Thymus (tissue), 11 donors: Measurements from ENCODE around the gene LCNL1. TPM values are rescaled to one million over a fixed set of nuclear protein-coding genes. Genes with fewer than 3 reads are reported as not detected.

Source experiments
- DNase-seq, 9 donors: peaks; one replicate each; pipeline ENCODE4 v3.0.0-alpha.2; 2013; ENCODE audit warnings: low spot score in 9 of 9, low read depth in 6 of 9, missing footprints in 1 of 9
- H3K27ac ChIP-seq, 2 donors: one replicate each; pipeline ENCODE4 v1.5.1; 2013; ENCODE audit warnings: control low read depth in 1 of 2, low read depth in 1 of 2, low read length in 1 of 2, mild to moderate bottlenecking in 1 of 2, moderate library complexity in 1 of 2
- H3K27me3 ChIP-seq, 2 donors: one replicate each; pipeline ENCODE4 v1.5.1; 2013; ENCODE audit warnings: low read length in 1 of 2; ENCODE audit not compliant: control insufficient read depth in 2 of 2, insufficient read depth in 1 of 2
- H3K36me3 ChIP-seq, 2 donors: one replicate each; pipeline ENCODE4 v1.5.1; 2013; ENCODE audit warnings: low read length in 1 of 2, mild to moderate bottlenecking in 1 of 2, moderate library complexity in 1 of 2; ENCODE audit not compliant: control insufficient read depth in 2 of 2, insufficient read depth in 2 of 2
- H3K4me1 ChIP-seq, 2 donors: one replicate each; pipeline ENCODE4 v1.5.1; 2013; ENCODE audit warnings: low read length in 2 of 2; ENCODE audit not compliant: control insufficient read depth in 2 of 2, insufficient read depth in 2 of 2
- H3K4me3 ChIP-seq, 2 donors: one replicate each; pipeline ENCODE4 v1.5.1; 2013; ENCODE audit warnings: low read length in 2 of 2, control low read depth in 1 of 2, mild to moderate bottlenecking in 1 of 2
- H3K9me3 ChIP-seq, 2 donors: one replicate each; pipeline ENCODE4 v1.5.1; 2013; ENCODE audit warnings: low read length in 1 of 2, mild to moderate bottlenecking in 1 of 2; ENCODE audit not compliant: control insufficient read depth in 2 of 2, insufficient read depth in 1 of 2
- WGBS: extraction: QIAGEN DNeasy Blood & Tissue Kit; methylation state at CpG from one replicate; pipeline ENCODE4 v1.1.7; 2013; 5-methylcytosine and 5-hydroxymethylcytosine counted together
- polyA plus RNA-seq: library from polyadenylated mRNA; stranded (reverse); fragments of 200-250 nt; gene quantifications from one replicate; pipeline ENCODE4 v1.2.3, GENCODE V29; 2013
- total RNA-seq: library from RNA; stranded (reverse); fragments of 120-200 nt; gene quantifications from one replicate; pipeline ENCODE4 v1.2.4, GENCODE V29; 2013
- donor health status: healthy.

The LCNL1 gene
- total and polyA plus RNA-seq, 2 donors, result 0.19 to 5.0 TPM

DNA sequence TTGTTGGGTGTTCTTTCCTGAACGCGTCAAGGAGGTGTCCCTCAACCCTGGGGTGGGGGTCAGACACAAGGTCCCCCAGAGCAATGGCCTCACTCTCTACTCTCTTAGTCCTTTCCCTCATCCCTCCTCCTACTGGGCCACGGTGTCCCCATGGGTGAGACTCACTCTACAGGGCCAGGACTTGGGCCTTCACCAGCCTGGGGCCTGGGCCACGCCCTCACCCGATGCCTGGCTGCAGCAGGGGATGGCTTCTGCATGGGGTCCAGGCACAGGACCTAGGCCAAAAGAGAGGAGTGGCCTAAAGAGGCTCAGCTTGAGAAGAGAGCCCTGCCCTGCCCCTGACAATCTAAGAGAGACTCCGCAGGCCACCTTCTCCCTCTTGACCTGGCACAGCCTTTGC lies 24.9 kb upstream of the LCNL1 start:
- Histone ChIP-seq H3K36me3 (no peaks in the 10 kb centered on the region), H3K9me3 (peaks cover 0 to 7% of the 10 kb centered on the region in 2 donors), H3K27me3 (no peaks in the 10 kb centered on the region), H3K27ac (no peak overlapping the region), H3K4me1 (peaks cover 27 to 45% of the 10 kb centered on the region in 2 donors), H3K4me3 (no peak overlapping the region)
- no peak for DNase-seq
- 96% methylated on average over 6 of the region's 6 CpGs for WGBS

DNA sequence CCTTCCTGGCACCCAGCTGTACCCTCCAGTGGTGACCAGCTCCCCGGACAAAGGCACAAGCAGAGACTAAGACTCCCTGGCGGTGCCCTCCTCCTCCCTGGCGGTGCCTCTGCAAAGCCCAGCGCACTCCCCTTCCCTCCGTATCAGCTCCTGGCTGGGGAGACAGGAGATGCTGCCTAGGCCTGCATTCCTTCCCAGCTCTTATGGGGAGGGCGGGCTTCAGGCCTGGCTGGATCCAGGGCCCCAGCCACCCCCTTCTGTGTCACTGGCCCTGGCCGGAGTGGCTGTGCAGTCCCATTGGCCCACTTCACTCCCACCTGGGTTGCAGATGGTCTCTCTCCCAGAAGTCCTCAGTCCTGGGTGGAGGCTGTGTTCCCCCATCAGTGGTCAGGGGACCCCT lies 24.3 kb upstream of the LCNL1 start:
- H3K36me3 ChIP-seq, result no peaks in the 10 kb centered on the region
- H3K4me1 ChIP-seq, result peaks cover 27 to 50% of the 10 kb centered on the region in 2 donors
- H3K27ac ChIP-seq, result no peak overlapping the region
- 98% methylated on average over 7 of the region's 7 CpGs for WGBS
- H3K9me3 ChIP-seq, result peaks cover 0 to 7% of the 10 kb centered on the region in 2 donors
- no peaks in the 10 kb centered on the region for H3K27me3 ChIP-seq
- H3K4me3 ChIP-seq, result no peak overlapping the region
- DNase-seq, result no peak

DNA sequence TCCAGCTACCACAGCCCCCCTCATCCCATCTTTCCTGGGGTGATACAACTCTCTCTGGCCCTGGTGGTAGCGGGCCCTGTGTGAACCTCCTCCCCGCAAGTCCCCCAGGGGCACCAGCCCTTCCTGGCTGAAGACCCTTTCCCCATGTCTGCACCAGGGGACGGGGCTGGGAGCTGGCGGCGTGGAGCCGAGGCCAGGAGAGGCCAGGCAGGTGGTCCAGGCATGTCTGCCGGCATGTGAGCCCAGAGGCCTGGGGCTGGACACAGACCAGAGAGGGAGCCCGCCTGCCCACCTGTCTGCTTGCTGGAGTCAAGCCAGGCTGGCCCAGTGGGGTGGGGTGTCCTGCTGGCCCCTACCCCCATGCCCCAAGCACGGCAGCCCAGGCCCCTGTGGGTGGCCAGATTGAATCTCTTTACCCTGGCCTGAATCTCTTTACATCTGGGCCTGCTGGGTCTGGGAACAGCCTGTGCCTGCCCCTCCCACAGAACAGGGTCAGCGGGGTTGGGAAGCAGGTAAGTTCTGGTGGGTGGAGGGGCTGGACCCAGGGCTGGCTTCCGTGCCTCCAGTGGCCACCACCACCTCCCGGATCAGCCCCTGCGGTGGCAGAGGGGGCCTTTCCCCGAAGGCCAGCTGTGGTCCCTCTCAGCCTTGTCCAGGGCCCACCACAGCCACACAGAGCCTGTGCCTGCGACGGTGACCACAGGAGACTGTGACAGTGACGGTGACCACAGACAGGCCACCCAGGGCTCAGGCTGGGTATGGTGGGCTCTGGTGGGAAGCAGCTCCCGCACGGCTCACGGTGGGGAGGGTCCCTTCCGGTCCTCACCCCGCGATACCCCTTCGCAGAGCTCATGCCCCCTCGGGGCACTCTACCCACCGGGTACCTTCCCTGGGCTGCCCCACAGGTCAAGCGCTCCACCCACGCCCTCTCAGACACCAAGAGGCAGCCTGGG lies 23.6 kb upstream of the LCNL1 start:
- WGBS, result 95% methylated on average over 28 of the region's 28 CpGs
- DNase-seq, result no peak

DNA sequence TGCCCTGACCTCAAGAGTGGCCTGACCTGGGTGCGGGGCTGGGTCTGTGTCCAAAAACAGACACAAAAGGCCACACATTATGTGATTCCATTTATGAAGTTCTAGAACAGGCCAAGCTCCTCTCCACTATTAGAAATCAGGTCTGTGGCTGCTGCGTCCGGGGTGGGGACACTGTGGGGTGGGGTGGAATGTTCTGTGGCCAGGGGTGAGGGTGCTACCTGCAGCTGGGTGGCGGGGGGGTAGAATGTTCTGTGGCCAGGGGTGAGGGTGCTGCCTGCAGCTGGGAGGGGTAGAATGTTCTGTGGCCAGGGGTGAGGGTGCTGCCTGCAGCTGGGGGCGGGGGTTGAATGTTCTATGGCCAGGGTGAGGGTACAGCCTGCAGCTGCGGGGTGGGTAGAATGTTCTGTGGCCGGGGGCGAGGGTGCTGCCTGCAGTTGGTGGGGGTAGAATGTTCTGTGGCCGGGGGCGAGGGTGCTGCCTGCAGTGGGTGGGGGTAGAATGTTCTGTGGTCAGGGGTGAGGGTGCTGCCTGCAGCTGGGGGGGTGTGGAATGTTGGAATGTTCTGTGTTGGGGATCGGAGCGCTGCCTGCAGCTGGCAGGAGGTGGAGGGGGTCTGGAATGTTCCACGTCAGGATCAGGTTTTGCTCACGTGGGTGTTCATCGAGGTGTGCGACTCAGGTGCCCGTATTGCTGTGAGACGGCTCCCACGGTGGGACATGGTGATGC lies 22.4 kb upstream of the LCNL1 start:
- Histone ChIP-seq H3K9me3 (peaks cover 0 to 7% of the 10 kb centered on the region in 2 donors), H3K4me3 (no peak overlapping the region), H3K36me3 (no peaks in the 10 kb centered on the region), H3K27ac (peak overlapping the region; percentile 76 to 84), H3K27me3 (no peaks in the 10 kb centered on the region), H3K4me1 (peaks cover 32 to 62% of the 10 kb centered on the region in 2 donors)
- DNase-seq, result peak in 4 of 9 donors; percentile 37 to 65 (median 46)
- 51% methylated on average over 19 of the region's 19 CpGs for WGBS

More for the DNA sequence above, 23.6 kb upstream of the LCNL1 start:
- peak overlapping the region; percentile 68 to 84 for H3K27ac ChIP-seq
- no peaks in the 10 kb centered on the region for H3K27me3 ChIP-seq
- H3K4me1 ChIP-seq, result peaks cover 27 to 54% of the 10 kb centered on the region in 2 donors
- H3K36me3 ChIP-seq, result no peaks in the 10 kb centered on the region
- peaks cover 0 to 7% of the 10 kb centered on the region in 2 donors for H3K9me3 ChIP-seq
- H3K4me3 ChIP-seq, result no peak overlapping the region

DNA sequence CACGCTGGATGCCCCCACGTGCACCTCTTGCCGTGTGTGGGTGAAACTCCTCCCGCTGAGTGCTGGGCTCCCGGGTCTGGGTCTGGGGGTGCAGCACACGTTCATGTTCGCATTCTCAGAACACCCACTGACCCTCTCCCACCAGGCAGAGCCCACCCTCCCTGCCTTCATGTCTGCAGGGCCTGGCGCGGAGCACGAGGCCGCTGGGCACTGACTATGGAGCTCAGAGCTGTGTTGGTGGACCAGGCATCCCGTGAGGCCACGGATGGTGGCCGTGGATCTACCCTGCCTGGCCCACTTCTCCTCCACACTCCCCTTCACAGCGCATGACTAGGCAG lies 21.9 kb upstream of the LCNL1 start:
- H3K27ac ChIP-seq, result peak overlapping the region; percentile 75 to 76
- DNase-seq, result no peak
- WGBS, result 93% methylated on average over 15 of the region's 15 CpGs

GRCh38 chr9:136961279-136962065 lies 21.3 kb upstream of the LCNL1 start:
- Histone ChIP-seq H3K36me3 (no peaks in the 10 kb centered on the region), H3K9me3 (peaks cover 0 to 7% of the 10 kb centered on the region in 2 donors), H3K27ac (peak overlapping the region; percentile 75 to 76), H3K4me3 (no peak overlapping the region), H3K27me3 (peaks cover 0 to 3% of the 10 kb centered on the region in 2 donors), H3K4me1 (peaks cover 40 to 71% of the 10 kb centered on the region in 2 donors)
- DNase-seq, result peak in 1 of 9 donors; percentile 27
- 91% methylated on average over 23 of the region's 23 CpGs for WGBS

More for the DNA sequence above, 21.9 kb upstream of the LCNL1 start:
- peaks cover 36 to 65% of the 10 kb centered on the region in 2 donors for H3K4me1 ChIP-seq
- no peaks in the 10 kb centered on the region for H3K36me3 ChIP-seq
- H3K9me3 ChIP-seq, result peaks cover 0 to 7% of the 10 kb centered on the region in 2 donors
- H3K4me3 ChIP-seq, result no peak overlapping the region
- peaks cover 0 to under 1% of the 10 kb centered on the region in 2 donors for H3K27me3 ChIP-seq

DNA sequence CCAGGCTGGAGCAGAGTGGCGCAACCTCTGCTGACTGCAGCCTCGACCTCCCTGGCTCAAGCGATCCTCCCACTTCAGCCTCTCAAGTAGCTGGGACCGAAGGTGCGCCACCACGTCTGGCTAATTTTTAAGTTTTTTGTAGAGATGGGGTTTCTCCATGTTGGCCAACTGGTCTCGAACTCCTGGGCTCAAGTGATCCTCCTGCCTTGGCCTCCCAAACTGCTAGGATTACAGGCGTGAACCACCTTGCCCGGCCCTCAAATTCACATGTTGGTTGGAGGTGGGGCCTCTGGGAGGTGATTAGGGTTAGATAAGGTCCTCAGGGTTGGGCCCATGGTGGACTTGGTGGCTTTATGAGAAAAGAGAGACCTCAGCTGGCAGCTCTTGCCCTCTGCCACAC lies 20.6 kb upstream of the LCNL1 start:
- 99% methylated on average over 9 of the region's 9 CpGs for WGBS
- Histone ChIP-seq H3K4me1 (peaks cover 40 to 72% of the 10 kb centered on the region in 2 donors), H3K36me3 (no peaks in the 10 kb centered on the region), H3K4me3 (no peak overlapping the region), H3K27ac (peak overlapping the region; percentile 25 to 75), H3K9me3 (peaks cover 0 to 7% of the 10 kb centered on the region in 2 donors), H3K27me3 (peaks cover 0 to 3% of the 10 kb centered on the region in 2 donors)
- DNase-seq, result no peak

GRCh38 chr9:136962701-136963248 lies 20.0 kb upstream of the LCNL1 start:
- H3K4me3 ChIP-seq, result no peak overlapping the region
- H3K27ac ChIP-seq, result peak overlapping the region in 1 of 2 donors; percentile 55
- H3K36me3 ChIP-seq, result no peaks in the 10 kb centered on the region
- DNase-seq, result no peak
- H3K4me1 ChIP-seq, result peaks cover 40 to 72% of the 10 kb centered on the region in 2 donors
- H3K9me3 ChIP-seq, result peaks cover 0 to 7% of the 10 kb centered on the region in 2 donors
- H3K27me3 ChIP-seq, result peaks cover 0 to 3% of the 10 kb centered on the region in 2 donors
- WGBS, result 95% methylated on average over 11 of the region's 11 CpGs
